A549 (cell line): Measurements from ENCODE around the gene CDC42BPB.

ENCODE experiments used
- CEBPB ChIP-seq, 2 experiments: fragments of >200 bp in 1 of 2; sonication (Bioruptor Twin) in 1 of 2; formaldehyde crosslinking in 1 of 2; IDR thresholded peaks; 2 replicates each; pipeline ENCODE4 v1.6.1; 2012 to 2016
- CHD2 ChIP-seq: fragments of 150-350 bp; IDR thresholded peaks from 2 replicates; pipeline ENCODE4 v1.6.1; 2014; ENCODE audit warnings: low read length; ENCODE audit not compliant: partially characterized antibody
- CHD4 ChIP-seq: fragments of 200-600 bp; sonication (generic); IDR thresholded peaks from 2 replicates; pipeline ENCODE4 v1.6.1; 2016; ENCODE audit warnings: antibody characterized with exemption, mild to moderate bottlenecking, borderline replicate concordance
- CTCF ChIP-seq: fragments of >200 bp; sonication (Bioruptor Twin); formaldehyde crosslinking; IDR thresholded peaks from 3 replicates; pipeline ENCODE4 v1.5.1; 2016
- EP300 ChIP-seq, 2 experiments: fragments of >200 bp; sonication (Bioruptor Twin); formaldehyde crosslinking; IDR thresholded peaks; 2 replicates in 1 of 2; 3 replicates in 1 of 2; pipeline ENCODE4 v1.6.1; 2016 to 2017
- HMGXB4 ChIP-seq: fragments of 250-450 bp; sonication (Bioruptor Pico); IDR thresholded peaks from 2 replicates; pipeline ENCODE4 v1.5.0; 2021; ENCODE audit warnings: mild to moderate bottlenecking, moderate library complexity, borderline replicate concordance
- POLR2A ChIP-seq: IDR thresholded peaks from 2 replicates; pipeline ENCODE4 v1.6.1; 2012; ENCODE audit warnings: mild to moderate bottlenecking, low read length
- REST ChIP-seq: fragments of 200-600 bp; sonication (generic); IDR thresholded peaks from 2 replicates; pipeline ENCODE4 v1.6.1; 2016; ENCODE audit warnings: antibody characterized with exemption, mild to moderate bottlenecking, moderate library complexity
- RFX5 ChIP-seq: fragments of 450-650 bp; IDR thresholded peaks from 2 replicates; pipeline ENCODE4 v1.7.1; 2014; ENCODE audit warnings: antibody characterized with exemption, mild to moderate bottlenecking, moderate library complexity

GRCh38 chr14:103031566-103031911, 25.8 kb downstream of the CDC42BPB start:
- TF ChIP-seq RFX5 (no peak), REST (no peak), CTCF (no peak), EP300 (IDR thresholded peaks at IDR 0.05) (no peak), POLR2A (no peak), CHD4 (no peak), CHD2 (no peak), CEBPB (IDR thresholded peaks at IDR 0.05) (no peak), HMGXB4 (no peak)
